IMR-90 (cell line): ENCODE data around the gene MRPL38. TPM values are rescaled to one million over a fixed set of nuclear protein-coding genes. Genes with fewer than 3 reads are reported as not detected.
A peak's percentile ranks its signal among the peaks of the same experiment; 100 is the strongest.

ENCODE experiments used
- ATAC-seq: fragments of 200-7000 bp; cut with Tn5 transposase; 2 replicates; pipeline ENCODE4 v1.9.1; 2020; ENCODE audit warnings: low read depth, mild to moderate bottlenecking, moderate library complexity
- BruUV-seq: library from RNA; stranded (reverse); fragments of 400-500 nt; replicated peaks from 2 replicates; lab custom pipeline; 2021; lab: Mats Ljungman, UMichigan
- CTCF ChIA-PET: fragments of 300-600 bp; formaldehyde crosslinking; extraction: SDS; loops from one replicate; lab custom pipeline; 2021; ENCODE audit warnings: antibody characterized with exemption; lab: Yijun Ruan, JAX
- POLR2A ChIA-PET: fragments of 300-600 bp; sonication (Branson Sonifier 250); formaldehyde crosslinking; loops from one replicate; lab custom pipeline; 2022; ENCODE audit warnings: antibody characterized with exemption; ENCODE audit not compliant: unreplicated experiment; lab: Charles Lee
- DNase-seq: peaks from one replicate; pipeline ENCODE4 v3.0.0; 2013
- H2AFZ ChIP-seq: replicated peaks from 2 replicates; pipeline ENCODE3; 2013; ENCODE audit warnings: low read length, mild to moderate bottlenecking; ENCODE audit not compliant: poor library complexity
- H2AK5ac ChIP-seq: 2 replicates; pipeline ENCODE4 v1.6.1; 2013; ENCODE audit warnings: low read depth, low read length, inconsistent platforms
- H2AK9ac ChIP-seq: replicated peaks from 2 replicates; pipeline ENCODE3; 2013; ENCODE audit warnings: mild to moderate bottlenecking, low read depth, low read length, moderate library complexity; ENCODE audit not compliant: poor library complexity
- H2BK120ac ChIP-seq: 2 replicates; pipeline ENCODE4 v1.6.1; 2013; ENCODE audit warnings: low read depth, low read length, inconsistent platforms
- H2BK15ac ChIP-seq: 3 replicates; pipeline ENCODE4 v1.6.1; 2013; ENCODE audit warnings: low read depth, low read length, inconsistent platforms
- H2BK20ac ChIP-seq: 2 replicates; pipeline ENCODE4 v1.6.1; 2013; ENCODE audit warnings: low read depth, mild to moderate bottlenecking, inconsistent platforms, low read length, moderate library complexity
- H2BK5ac ChIP-seq: 2 replicates; pipeline ENCODE4 v1.6.1; 2013; ENCODE audit warnings: mild to moderate bottlenecking, low read depth, low read length, inconsistent platforms; ENCODE audit not compliant: poor library complexity, severe bottlenecking
- H3K14ac ChIP-seq: replicated peaks from 2 replicates; pipeline ENCODE4 v1.6.1; 2013; ENCODE audit warnings: low read depth, low read length, inconsistent platforms
- H3K18ac ChIP-seq: 2 replicates; pipeline ENCODE4 v1.6.1; 2013; ENCODE audit warnings: low read depth, low read length, control low read depth
- H3K23ac ChIP-seq: 2 replicates; pipeline ENCODE4 v1.6.1; 2013; ENCODE audit warnings: low read depth, low read length, inconsistent platforms
- H3K27ac ChIP-seq: 2 replicates; pipeline ENCODE4 v1.5.1; 2013; ENCODE audit warnings: mild to moderate bottlenecking, control low read depth, low read length; ENCODE audit not compliant: insufficient read depth
- H3K27me3 ChIP-seq: 2 replicates; pipeline ENCODE4 v1.6.1; 2013; ENCODE audit warnings: low read length; ENCODE audit not compliant: control insufficient read depth, insufficient read depth
- H3K36me3 ChIP-seq: 2 replicates; pipeline ENCODE4 v1.6.1; 2013; ENCODE audit warnings: low read length, mixed read lengths; ENCODE audit not compliant: control insufficient read depth, insufficient read depth
- H3K4ac ChIP-seq: 2 replicates; pipeline ENCODE4 v1.6.1; 2013; ENCODE audit warnings: low read depth, low read length, inconsistent platforms
- H3K4me1 ChIP-seq: 2 replicates; pipeline ENCODE4 v1.6.1; 2013; ENCODE audit warnings: low read length, mixed read lengths; ENCODE audit not compliant: control insufficient read depth, insufficient read depth
- H3K4me2 ChIP-seq: 2 replicates; pipeline ENCODE4 v1.6.1; 2013; ENCODE audit warnings: low read depth, mild to moderate bottlenecking, control low read depth, low read length, moderate library complexity
- H3K4me3 ChIP-seq: 2 replicates; pipeline ENCODE4 v1.5.1; 2013; ENCODE audit warnings: low read depth, mild to moderate bottlenecking, control low read depth, low read length, moderate library complexity; ENCODE audit not compliant: insufficient read depth
- H3K56ac ChIP-seq: 2 replicates; pipeline ENCODE4 v1.6.1; 2013; ENCODE audit warnings: low read length, inconsistent platforms; ENCODE audit not compliant: insufficient read depth; ENCODE audit errors: extremely low read depth
- H3K79me1 ChIP-seq, 2 experiments: 2 replicates each; pipeline ENCODE4 v1.6.1; 2013; ENCODE audit warnings: low read length in 2 of 2, inconsistent platforms in 1 of 2, low read depth in 1 of 2
- H3K9ac ChIP-seq: 2 replicates; pipeline ENCODE4 v1.6.1; 2013; ENCODE audit warnings: low read depth, low read length, control low read depth
- H3K9me1 ChIP-seq: 2 replicates; pipeline ENCODE4 v1.6.1; 2013; ENCODE audit warnings: low read length, inconsistent platforms; ENCODE audit not compliant: insufficient read depth
- H3K9me3 ChIP-seq: 2 replicates; pipeline ENCODE4 v1.6.1; 2013; ENCODE audit warnings: low read length; ENCODE audit not compliant: control insufficient read depth, insufficient read depth
- H4K20me1 ChIP-seq: 2 replicates; pipeline ENCODE4 v1.6.1; 2013; ENCODE audit warnings: low read length, inconsistent platforms; ENCODE audit not compliant: insufficient read depth
- H4K5ac ChIP-seq: 2 replicates; pipeline ENCODE4 v1.6.1; 2013; ENCODE audit warnings: mild to moderate bottlenecking, low read depth, low read length, control low read depth
- H4K8ac ChIP-seq, 2 experiments: 2 replicates each; pipeline ENCODE4 v1.6.1; 2013; ENCODE audit warnings: low read depth in 2 of 2, low read length in 2 of 2, control low read depth in 1 of 2, inconsistent platforms in 1 of 2
- H4K91ac ChIP-seq: 2 replicates; pipeline ENCODE4 v1.6.1; 2013; ENCODE audit warnings: low read depth, low read length, inconsistent platforms; ENCODE audit not compliant: insufficient read depth
- BHLHE40 ChIP-seq: fragments of 150-350 bp; IDR thresholded peaks from 2 replicates; pipeline ENCODE4 v1.6.1; 2016; ENCODE audit warnings: mild to moderate bottlenecking, low read depth, low read length
- CHD1 ChIP-seq: IDR thresholded peaks from 2 replicates; pipeline ENCODE4 v1.6.1; 2012; ENCODE audit warnings: low read depth, low read length, improper control_type of control experiment
- CTCF ChIP-seq: conservative IDR thresholded peaks from 2 replicates; pipeline ENCODE4 v1.5.1; 2012; ENCODE audit warnings: mild to moderate bottlenecking, low read depth, low read length, improper control_type of control experiment
- MAFK ChIP-seq: IDR thresholded peaks from 2 replicates; pipeline ENCODE4 v1.6.1; 2012; ENCODE audit warnings: low read depth, low read length, improper control_type of control experiment
- MAZ ChIP-seq: IDR thresholded peaks from 2 replicates; pipeline ENCODE4 v1.6.1; 2012; ENCODE audit warnings: low read depth, mild to moderate bottlenecking, low read length, improper control_type of control experiment, moderate library complexity, borderline replicate concordance
- SMC3 ChIP-seq: fragments of 150-350 bp; IDR thresholded peaks from 2 replicates; pipeline ENCODE4 v1.6.1; 2016; ENCODE audit warnings: low read depth, mild to moderate bottlenecking, antibody characterized with exemption, low read length, moderate library complexity
- WGBS, 2 experiments: methylation state at CpG; one replicate each; pipeline versions ENCODE4 v1.1.5 to v1.1.7; 2013; ENCODE audit warnings: missing lambda C conversion rate in 2 of 2; ENCODE audit not compliant: insufficient read length in 1 of 2; ENCODE audit errors: extremely low coverage in 2 of 2; 5-methylcytosine and 5-hydroxymethylcytosine counted together
- dilution Hi-C: fragments of 300-500 bp; cut with HindIII; formaldehyde crosslinking; loops from one replicate; pipeline ENCODE4 v1.14.3; 2018; ENCODE audit warnings: low sequenced_read_pairs; ENCODE audit not compliant: unreplicated experiment
- in situ Hi-C: fragments of 300-500 bp; cut with MboI; formaldehyde crosslinking; loops from 3 replicates; pipeline ENCODE4 v1.14.3; 2019; ENCODE audit warnings: low sequenced_read_pairs, inconsistent platforms, mixed read lengths
- intact Hi-C: fragments of 100-400 bp; cut with micrococcal nuclease; formaldehyde crosslinking; loops from 2 replicates; pipeline ENCODE4 v1.10.0; 2022
- polyA plus RNA-seq, 3 experiments: library from polyadenylated mRNA; depleted of rRNA; stranded (reverse); fragments of >200 nt; gene quantifications; 2 replicates each; pipeline ENCODE4 v1.2.3, GENCODE V29; 2012; ENCODE audit warnings: low replicate concordance in 1 of 3
- total RNA-seq: library from RNA; depleted of rRNA; stranded (reverse); fragments of >200 nt; gene quantifications from 2 replicates; pipeline ENCODE4 v1.2.3, GENCODE V29; 2012

Gene MRPL38
- total and polyA plus RNA-seq, 2 of the 4 experiments (the other 2 are of a cell fraction): 13.3 to 42.5 TPM

GRCh38 chr17:75927286-75927922 is 22.7 kb upstream of the MRPL38 start:
- Histone ChIP-seq H2BK15ac (no peak overlapping the region), H4K91ac (no peak overlapping the region), H2AK5ac (no peak overlapping the region), H2BK20ac (no peak overlapping the region), H4K20me1 (no peaks in the 10 kb centered on the region; the same call in 1 of the 2 replicates), H3K36me3 (peaks cover 12% of the 10 kb centered on the region), H3K4me1 (no peaks in the 10 kb centered on the region), H3K9me1 (0 out of 2 replicates have a peak, but pooled peaks cover 5% of the 10 kb centered on the region), H2BK120ac (no peak overlapping the region), H3K27me3 (no peaks in the 10 kb centered on the region), H3K4me3 (no peak overlapping the region), H3K79me1 (no peaks in the 10 kb centered on the region), H2AFZ (no peak overlapping the region), H3K9me3 (no peaks in the 10 kb centered on the region), H4K5ac (no peak overlapping the region), H3K4me2 (no peak overlapping the region), H4K8ac (no peak overlapping the region), H3K9ac (no peak overlapping the region), H3K18ac (no peak overlapping the region), H3K23ac (peak overlapping the region; percentile 56; the same call in 1 of the 2 replicates), H3K4ac (no peak overlapping the region), H3K27ac (no peak overlapping the region), H2AK9ac (peak overlapping the region; percentile 42), H3K56ac (no peak overlapping the region), H3K14ac (peak overlapping the region; percentile 35; the same call in 1 of the 2 replicates), H2BK5ac (no peak overlapping the region)
- ATAC-seq: 0 out of 2 replicates have a peak, but pooled peaks have one; percentile 29
- TF ChIP-seq CHD1 (no peak), MAFK (no peak), CTCF (peak; percentile 18; the same call in 1 of the 2 replicates), MAZ (no peak), BHLHE40 (no peak), SMC3 (no peak)
- 60% methylated on average over 1 of the region's 6 CpGs; no CpG with 5 or more reads in 1 of the 2 experiments for WGBS, 2 experiments
- ChIA-PET CTCF (no interaction called here), POLR2A (no interaction called here)
- no peak for DNase-seq
- dilution Hi-C loops: no loop called here
- BruUV-seq: no TSS peak
- in situ Hi-C loops: no loop called here
- intact Hi-C loops: no loop called here
